ENCODE results near the gene HIVEP3. TPM values are rescaled to one million over a fixed set of nuclear protein-coding genes. Genes with fewer than 3 reads are reported as not detected.
A peak's percentile ranks its signal among the peaks of the same experiment; 100 is the strongest.

HIVEP3 gene
- total RNA-seq, 1 donor from 2014 or later = 2.9 TPM

- no peak overlapping the region for H3K27ac ChIP-seq
- intact Hi-C loops (cut with DNase I) = no loop called here
- DNase-seq (ENCODE audit: extremely low spot score in 2 of 2) = no peak
- TF ChIP-seq, protein P1, sequence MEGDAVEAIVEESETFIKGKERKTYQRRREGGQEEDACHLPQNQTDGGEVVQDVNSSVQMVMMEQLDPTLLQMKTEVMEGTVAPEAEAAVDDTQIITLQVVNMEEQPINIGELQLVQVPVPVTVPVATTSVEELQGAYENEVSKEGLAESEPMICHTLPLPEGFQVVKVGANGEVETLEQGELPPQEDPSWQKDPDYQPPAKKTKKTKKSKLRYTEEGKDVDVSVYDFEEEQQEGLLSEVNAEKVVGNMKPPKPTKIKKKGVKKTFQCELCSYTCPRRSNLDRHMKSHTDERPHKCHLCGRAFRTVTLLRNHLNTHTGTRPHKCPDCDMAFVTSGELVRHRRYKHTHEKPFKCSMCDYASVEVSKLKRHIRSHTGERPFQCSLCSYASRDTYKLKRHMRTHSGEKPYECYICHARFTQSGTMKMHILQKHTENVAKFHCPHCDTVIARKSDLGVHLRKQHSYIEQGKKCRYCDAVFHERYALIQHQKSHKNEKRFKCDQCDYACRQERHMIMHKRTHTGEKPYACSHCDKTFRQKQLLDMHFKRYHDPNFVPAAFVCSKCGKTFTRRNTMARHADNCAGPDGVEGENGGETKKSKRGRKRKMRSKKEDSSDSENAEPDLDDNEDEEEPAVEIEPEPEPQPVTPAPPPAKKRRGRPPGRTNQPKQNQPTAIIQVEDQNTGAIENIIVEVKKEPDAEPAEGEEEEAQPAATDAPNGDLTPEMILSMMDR (IDR thresholded peaks at IDR 0.05) = no peak
- TF ChIP-seq POLR2AphosphoS5 (IDR thresholded peaks at IDR 0.05; ENCODE audit: insufficient read depth in 1 of 2, low read depth in 1 of 2) (no peak), POLR2A (IDR thresholded peaks at IDR 0.05) (no peak)
- no peaks in the 10 kb centered on the region for H3K9me3 ChIP-seq
- no peaks in the 10 kb centered on the region for H3K27me3 ChIP-seq
- no peak overlapping the region for H3K4me3 ChIP-seq
- H3K4me1 ChIP-seq = peaks cover 68% of the 10 kb centered on the region
- no peaks in the 10 kb centered on the region for H3K36me3 ChIP-seq
Measured at GRCh38 chr1:41481109-41481775, 437.5 kb downstream of the HIVEP3 start.

GRCh38 chr1:41480204-41481108 lies 438.3 kb downstream of the HIVEP3 start:
- no peak for DNase-seq (ENCODE audit: extremely low spot score in 2 of 2)
- no peak overlapping the region for H3K4me3 ChIP-seq
- no peak overlapping the region for H3K27ac ChIP-seq
- H3K27me3 ChIP-seq = no peaks in the 10 kb centered on the region
- H3K4me1 ChIP-seq = peaks cover 76% of the 10 kb centered on the region
- TF ChIP-seq POLR2A (IDR thresholded peaks at IDR 0.05) (no peak), POLR2AphosphoS5 (IDR thresholded peaks at IDR 0.05; ENCODE audit: insufficient read depth in 1 of 2, low read depth in 1 of 2) (no peak)
- TF ChIP-seq, protein P1 (IDR thresholded peaks at IDR 0.05) = no peak
- intact Hi-C loops (cut with DNase I) = no loop called here
- H3K9me3 ChIP-seq = no peaks in the 10 kb centered on the region
- no peaks in the 10 kb centered on the region for H3K36me3 ChIP-seq

GRCh38 chr1:41479808-41480160 lies 438.9 kb downstream of the HIVEP3 start:
- no peak overlapping the region for H3K4me3 ChIP-seq
- H3K36me3 ChIP-seq = no peaks in the 10 kb centered on the region
- TF ChIP-seq POLR2A (IDR thresholded peaks at IDR 0.05) (no peak), POLR2AphosphoS5 (IDR thresholded peaks at IDR 0.05; ENCODE audit: insufficient read depth in 1 of 2, low read depth in 1 of 2) (no peak)
- TF ChIP-seq, protein P1 (IDR thresholded peaks at IDR 0.05) = no peak
- intact Hi-C loops (cut with DNase I) = no loop called here
- no peaks in the 10 kb centered on the region for H3K27me3 ChIP-seq
- H3K4me1 ChIP-seq = peaks cover 81% of the 10 kb centered on the region
- DNase-seq (ENCODE audit: extremely low spot score in 2 of 2) = no peak
- no peak overlapping the region for H3K27ac ChIP-seq
- no peaks in the 10 kb centered on the region for H3K9me3 ChIP-seq

GRCh38 chr1:41479000-41479807 lies 439.5 kb downstream of the HIVEP3 start:
- H3K36me3 ChIP-seq = no peaks in the 10 kb centered on the region
- H3K4me3 ChIP-seq = no peak overlapping the region
- no peaks in the 10 kb centered on the region for H3K9me3 ChIP-seq
- peaks cover 81% of the 10 kb centered on the region for H3K4me1 ChIP-seq
- intact Hi-C loops (cut with DNase I) = no loop called here
- no peak for DNase-seq (ENCODE audit: extremely low spot score in 2 of 2)
- TF ChIP-seq POLR2A (IDR thresholded peaks at IDR 0.05) = no peak
- peak in 1 of 2 donors; percentile 23 for TF ChIP-seq POLR2AphosphoS5 (IDR thresholded peaks at IDR 0.05; ENCODE audit: insufficient read depth in 1 of 2, low read depth in 1 of 2)
- TF ChIP-seq, protein P1 (IDR thresholded peaks at IDR 0.05) = no peak
- H3K27ac ChIP-seq = peak overlapping the region; percentile 9
- H3K27me3 ChIP-seq = no peaks in the 10 kb centered on the region
